HG02885 (cell line): Measurements from ENCODE around the gene CHPF.

Experiments used
- ATAC-seq: cut with Tn5 transposase; IDR thresholded peaks from one replicate; pipeline ENCODE4 v1.9.1; 2021; ENCODE audit warnings: mild to moderate bottlenecking; ENCODE audit not compliant: unreplicated experiment, poor library complexity

Gene CHPF

GRCh38 chr2:219543596-219544358 is at the start of gene CHPF, which contains the start of gene TMEM198:
CHPF (minus strand) TSS chr2:219543809; CDS start chr2:219543538, 271 bp downstream.
TMEM198 (plus strand) TSS chr2:219544028; CDS start chr2:219544728, 700 bp downstream.
- peak; percentile 78 for ATAC-seq

- ATAC-seq = no peak
Measured at GRCh38 chr2:219593154-219593553, 49.5 kb upstream of the CHPF start.

GRCh38 chr2:219592736-219593135 is 49.1 kb upstream of the CHPF start:
- no peak for ATAC-seq

GRCh38 chr2:219591091-219591490 is 47.5 kb upstream of the CHPF start:
- no peak for ATAC-seq

GRCh38 chr2:219581346-219581745 is 37.7 kb upstream of the CHPF start:
- ATAC-seq = no peak

- no peak for ATAC-seq
Measured at GRCh38 chr2:219578811-219579613, 35.4 kb upstream of the CHPF start.

GRCh38 chr2:219576505-219577388 is 33.1 kb upstream of the CHPF start:
- ATAC-seq = no peak

GRCh38 chr2:219575566-219576504 is 32.2 kb upstream of the CHPF start:
- no peak for ATAC-seq

GRCh38 chr2:219574484-219575311 is 31.1 kb upstream of the CHPF start:
- no peak for ATAC-seq

GRCh38 chr2:219573166-219573565 is 29.6 kb upstream of the CHPF start:
- no peak for ATAC-seq

- no peak for ATAC-seq
Measured at GRCh38 chr2:219572237-219573001, 28.8 kb upstream of the CHPF start, which contains the start of gene INHA. INHA (plus strand) TSS chr2:219572310; CDS start chr2:219572375, 65 bp downstream.

GRCh38 chr2:219571311-219572236 is 28.0 kb upstream of the CHPF start, which contains the start of gene OBSL1:
OBSL1 (minus strand) TSS chr2:219571539; CDS start chr2:219571232, 307 bp downstream.
- ATAC-seq = no peak

- ATAC-seq = no peak
Measured at GRCh38 chr2:219570924-219571310, 27.3 kb upstream of the CHPF start.

- no peak for ATAC-seq
Measured at GRCh38 chr2:219570194-219570923, 26.8 kb upstream of the CHPF start.

GRCh38 chr2:219569635-219570034 is 26.0 kb upstream of the CHPF start:
- ATAC-seq = no peak

- ATAC-seq = no peak
Measured at GRCh38 chr2:219569041-219569440, 25.4 kb upstream of the CHPF start.
